Fibroblast of lung (primary cell): ENCODE data around the gene C5orf63.

Experiments
- CTCF ChIP-seq, 2 donors: IDR thresholded peaks in 1 of 2; conservative IDR thresholded peaks in 1 of 2; 1 replicate in 1 of 2; 2 replicates in 1 of 2; pipeline ENCODE4 v1.5.1; 2011 to 2012; ENCODE audit warnings: low read length in 2 of 2, control low read depth in 1 of 2, inconsistent platforms in 1 of 2, low read depth in 1 of 2, mild to moderate bottlenecking in 1 of 2
- EZH2 ChIP-seq: IDR thresholded peaks from 2 replicates; pipeline ENCODE4 v1.5.1; 2012; ENCODE audit warnings: low read length, control low read depth, mild to moderate bottlenecking; ENCODE audit errors: missing control alignments

GRCh38 chr5:127019928-127020327 is 53.4 kb downstream of the C5orf63 start:
- TF ChIP-seq CTCF (conservative IDR thresholded peaks at IDR 0.05 in 1 of 2, IDR thresholded peaks at IDR 0.05 in 1 of 2; ENCODE audit: low read depth in 1 of 2, low read length in 2 of 2) (no peak), EZH2 (no peak)
